Right lung (tissue), 5 donors: ENCODE measurements around the gene CHRD. TPM values are rescaled to one million over a fixed set of nuclear protein-coding genes. Genes with fewer than 3 reads are reported as not detected.

Experiments used
- DNase-seq, 2 donors: peaks; one replicate each; pipeline ENCODE4 v3.0.0-alpha.2; 2013
- polyA plus RNA-seq, 5 donors: library from polyadenylated mRNA; unstranded; fragments of 120-200 nt; gene quantifications; one replicate each; pipeline versions ENCODE4 v1.2.1 to v1.2.3, GENCODE V29; 2013; ENCODE audit warnings: inconsistent platforms in 1 of 5, low replicate concordance in 1 of 5; ENCODE audit not compliant: insufficient read length in 5 of 5, insufficient read depth in 1 of 5

Gene CHRD
- polyA plus RNA-seq, 5 donors: 11.6 to 15.4 (median 15.0) TPM

GRCh38 chr3:184360070-184360928, 19.6 kb upstream of the CHRD start:
- DNase-seq: no peak

- DNase-seq: no peak
These were observed 18.8 kb upstream of the CHRD start for GRCh38 chr3:184360929-184361531.

- DNase-seq: peak; percentile 78 to 80
These were observed 18.3 kb upstream of the CHRD start, which contains the start of the genes CLCN2 and POLR2H for GRCh38 chr3:184361532-184361931. TSS of gene CLCN2 (minus strand) at chr3:184361605. CDS start at chr3:184361479, 126 bp downstream. TSS of gene POLR2H (plus strand) at chr3:184361710. CDS start at chr3:184363493, 1,783 bp downstream.

- DNase-seq: no peak
These were observed 17.8 kb upstream of the CHRD start for GRCh38 chr3:184361932-184362667.

- peak; percentile 96 to 97 for DNase-seq
These were observed 16.9 kb upstream of the CHRD start for GRCh38 chr3:184362668-184363546.

- DNase-seq: no peak
These were observed 13.1 kb upstream of the CHRD start for GRCh38 chr3:184366619-184367289.

- DNase-seq: no peak
These were observed 11.7 kb upstream of the CHRD start for GRCh38 chr3:184368116-184368515.

- DNase-seq: no peak
These were observed 11.2 kb upstream of the CHRD start for GRCh38 chr3:184368586-184369183.

GRCh38 chr3:184371570-184372018, 8.3 kb upstream of the CHRD start:
- peak; percentile 76 to 83 for DNase-seq

- DNase-seq: no peak
These were observed 7.5 kb upstream of the CHRD start for GRCh38 chr3:184372296-184372821.

- DNase-seq: no peak
These were observed 6.9 kb upstream of the CHRD start for GRCh38 chr3:184372911-184373310.

- DNase-seq: no peak
These were observed 6.4 kb upstream of the CHRD start for GRCh38 chr3:184373422-184373821.

GRCh38 chr3:184375747-184376461, 4.0 kb upstream of the CHRD start:
- no peak for DNase-seq

GRCh38 chr3:184377374-184377773, 2.5 kb upstream of the CHRD start:
- DNase-seq: no peak

- DNase-seq: no peak
These were observed 1.9 kb upstream of the CHRD start, which contains the start of gene THPO for GRCh38 chr3:184377882-184378445. TSS of gene THPO (minus strand) at chr3:184378207. CDS start at chr3:184376259, 1,948 bp downstream.

GRCh38 chr3:184378651-184379357, 1.1 kb upstream of the CHRD start:
- DNase-seq: no peak

GRCh38 chr3:184380185-184380626, 352 bp downstream of the CHRD start:
- DNase-seq: peak in 1 of 2 donors; percentile 66
